Measurements from ENCODE around the gene MTURN.
"Not testable (repeated sequence)": the region's sequence is repeated elsewhere in the genome, so short reads cannot be mapped to it uniquely, and the experiment has no call there.

The MTURN gene

GRCh38 chr7:30181211-30181610 lies 46.4 kb downstream of the MTURN start:
- FAIRE-seq, result no peak

GRCh38 chr7:30181736-30182522 lies 47.1 kb downstream of the MTURN start:
- FAIRE-seq, result no peak

GRCh38 chr7:30182814-30183213 lies 48.0 kb downstream of the MTURN start:
- no peak for FAIRE-seq

GRCh38 chr7:30183749-30184369 lies 49.1 kb downstream of the MTURN start:
- FAIRE-seq, result no peak

GRCh38 chr7:30184791-30185487 lies 50.2 kb downstream of the MTURN start:
- FAIRE-seq, result no peak

GRCh38 chr7:30185496-30185895 lies 50.7 kb downstream of the MTURN start:
- no peak for FAIRE-seq

- FAIRE-seq, result no peak
These were observed 51.9 kb downstream of the MTURN start for GRCh38 chr7:30186725-30187124.

GRCh38 chr7:30187513-30187912 lies 52.7 kb downstream of the MTURN start:
- no peak for FAIRE-seq

- not testable (repeated sequence) for FAIRE-seq
These were observed 53.6 kb downstream of the MTURN start for GRCh38 chr7:30188381-30188780.

GRCh38 chr7:30188811-30189210 lies 54.0 kb downstream of the MTURN start:
- FAIRE-seq, result no peak

GRCh38 chr7:30191809-30192208 lies 57.0 kb downstream of the MTURN start:
- no peak for FAIRE-seq

GRCh38 chr7:30193336-30193943 lies 58.7 kb downstream of the MTURN start:
- no peak for FAIRE-seq

GRCh38 chr7:30196408-30196807 lies 61.6 kb downstream of the MTURN start:
- no peak for FAIRE-seq

GRCh38 chr7:30197438-30197837 lies 62.7 kb downstream of the MTURN start:
- FAIRE-seq, result no peak

GRCh38 chr7:30199271-30199670 lies 64.5 kb downstream of the MTURN start:
- FAIRE-seq, result no peak

GRCh38 chr7:30200591-30200990 lies 65.8 kb downstream of the MTURN start:
- FAIRE-seq, result no peak

GRCh38 chr7:30201161-30201666 lies 66.4 kb downstream of the MTURN start:
- no peak for FAIRE-seq

- FAIRE-seq, result no peak
These were observed 67.1 kb downstream of the MTURN start for GRCh38 chr7:30201921-30202320.

GRCh38 chr7:30202671-30203070 lies 67.9 kb downstream of the MTURN start:
- no peak for FAIRE-seq

GRCh38 chr7:30206491-30206890 lies 71.7 kb downstream of the MTURN start:
- no peak for FAIRE-seq

GRCh38 chr7:30206942-30207341 lies 72.2 kb downstream of the MTURN start:
- FAIRE-seq, result no peak

- FAIRE-seq, result no peak
These were observed 72.6 kb downstream of the MTURN start for GRCh38 chr7:30207376-30207775.

GRCh38 chr7:30209951-30210350 lies 75.2 kb downstream of the MTURN start:
- no peak for FAIRE-seq
